HepG2 (cell line): ENCODE results near the gene IGDCC3. TPM values are rescaled to one million over a fixed set of nuclear protein-coding genes. Genes with fewer than 3 reads are reported as not detected.

Experiments used
- ATAC-seq: fragments of 200-7000 bp; cut with Tn5 transposase; 3 replicates; pipeline ENCODE4 v1.9.1; 2020; ENCODE audit warnings: mild to moderate bottlenecking, moderate library complexity
- BruUV-seq: library from RNA; stranded (reverse); fragments of 400-500 nt; replicated peaks from 2 replicates; lab custom pipeline; 2021; lab: Mats Ljungman, UMichigan
- CTCF ChIA-PET: fragments of 300-600 bp; formaldehyde crosslinking; extraction: SDS; loops from one replicate; lab custom pipeline; 2021; ENCODE audit warnings: low total read pairs, inconsistent platforms, low intra/inter-chr PET ratio; lab: Yijun Ruan, JAX
- POLR2A ChIA-PET: fragments of 350-600 bp; sonication (Branson Sonifier 250); formaldehyde crosslinking; loops from one replicate; lab custom pipeline; 2020; ENCODE audit warnings: antibody characterized with exemption, inconsistent platforms; lab: Yijun Ruan, JAX
- DNase-seq: peaks from one replicate; pipeline ENCODE4 v3.0.0-alpha.2; 2015; ENCODE audit warnings: low spot score
- FAIRE-seq: peaks from 3 replicates; lab custom pipeline; 2011; peaks lifted over from hg19 to GRCh38; lab: Jason Lieb, UNC
- H2AFZ ChIP-seq: one replicate; pipeline ENCODE4 v1.6.1; 2011; ENCODE audit warnings: low read length, inconsistent platforms
- H3K27ac ChIP-seq: fragments of 300-600 bp; 3 replicates; pipeline ENCODE4 v1.8.0; 2011; ENCODE audit warnings: mixed run types, mild to moderate bottlenecking, mixed read lengths, low read length, inconsistent platforms; ENCODE audit not compliant: insufficient read depth; ENCODE audit errors: extremely low read length
- H3K27me3 ChIP-seq, 2 experiments: fragments of 200-600 bp in 1 of 2; 2 replicates in 1 of 2; 3 replicates in 1 of 2; pipeline versions ENCODE4 v1.6.0 to v1.8.0; 2011; ENCODE audit warnings: low read length in 2 of 2, mild to moderate bottlenecking in 2 of 2, moderate library complexity in 2 of 2, inconsistent platforms in 1 of 2; ENCODE audit not compliant: insufficient read depth in 2 of 2, control insufficient read depth in 1 of 2
- H3K36me3 ChIP-seq, 2 experiments: fragments of 200-600 bp in 1 of 2; replicated peaks in 1 of 2; 2 replicates in 1 of 2; 3 replicates in 1 of 2; pipeline versions ENCODE4 v1.5.1 to v1.8.0; 2011; ENCODE audit warnings: low read length in 2 of 2, inconsistent platforms in 1 of 2; ENCODE audit not compliant: insufficient read depth in 2 of 2, control insufficient read depth in 1 of 2
- H3K4me1 ChIP-seq: 2 replicates; pipeline ENCODE4 v1.5.1; 2012; ENCODE audit warnings: low read length, inconsistent platforms; ENCODE audit not compliant: insufficient read depth
- H3K4me2 ChIP-seq: 2 replicates; pipeline ENCODE4 v1.6.0; 2011; ENCODE audit warnings: low read depth, low read length, inconsistent platforms
- H3K4me3 ChIP-seq, 3 experiments: fragments of 200-600 bp in 1 of 3; sonication (generic), shearing (Covaris generic) in 1 of 3; replicated peaks in 1 of 3; 2 replicates each; pipeline ENCODE4 v1.5.1; 2011 to 2016; ENCODE audit warnings: low read length in 3 of 3, inconsistent platforms in 2 of 3, low read depth in 2 of 3, mild to moderate bottlenecking in 2 of 3, control low read depth in 1 of 3, mixed read lengths in 1 of 3; ENCODE audit not compliant: insufficient read depth in 1 of 3
- H3K79me2 ChIP-seq: one replicate; pipeline ENCODE4 v1.6.1; 2011; ENCODE audit warnings: low read length, inconsistent platforms; ENCODE audit not compliant: insufficient read depth
- H3K9ac ChIP-seq: 2 replicates; pipeline ENCODE4 v1.6.0; 2011; ENCODE audit warnings: mild to moderate bottlenecking, low read depth, low read length, inconsistent platforms; ENCODE audit not compliant: insufficient read depth
- H3K9me3 ChIP-seq: 2 replicates; pipeline ENCODE4 v1.5.1; 2012; ENCODE audit warnings: mild to moderate bottlenecking, low read length
- H4K20me1 ChIP-seq: 2 replicates; pipeline ENCODE4 v1.6.0; 2011; ENCODE audit warnings: inconsistent platforms, mild to moderate bottlenecking, low read length, moderate library complexity; ENCODE audit not compliant: insufficient read depth
- ATF3 ChIP-seq: sonication (generic); formaldehyde crosslinking; IDR thresholded peaks from 2 replicates; pipeline ENCODE4 v1.4.0; 2020; ENCODE audit warnings: missing genetic modification reagents
- FOXK1 ChIP-seq: sonication (generic); formaldehyde crosslinking; IDR thresholded peaks from 2 replicates; pipeline ENCODE4 v1.4.0; 2020; ENCODE audit warnings: low read depth, missing genetic modification reagents, borderline replicate concordance
- GTF3A ChIP-seq: sonication (generic); formaldehyde crosslinking; conservative IDR thresholded peaks from 2 replicates; pipeline ENCODE4 v1.4.0; 2020; ENCODE audit warnings: mild to moderate bottlenecking, missing genetic modification reagents
- HOMEZ ChIP-seq: IDR thresholded peaks from 2 replicates; pipeline ENCODE4 v1.6.1; 2016; ENCODE audit warnings: low read depth
- JARID2 ChIP-seq: sonication (generic); formaldehyde crosslinking; IDR thresholded peaks from 2 replicates; pipeline ENCODE4 v1.8.1; 2023; ENCODE audit warnings: missing genetic modification reagents, inconsistent platforms; ENCODE audit not compliant: insufficient replicate concordance
- SMAD3 ChIP-seq: sonication (generic); formaldehyde crosslinking; IDR thresholded peaks from 2 replicates; pipeline ENCODE4 v1.4.0; 2020; ENCODE audit warnings: missing genetic modification reagents
- ZFP36L2 ChIP-seq: sonication (generic); formaldehyde crosslinking; IDR thresholded peaks from 2 replicates; pipeline ENCODE4 v1.4.0; 2020; ENCODE audit warnings: missing genetic modification reagents
- ZFP62 ChIP-seq: sonication (generic); formaldehyde crosslinking; IDR thresholded peaks from 2 replicates; pipeline ENCODE4 v1.4.0; 2020; ENCODE audit warnings: missing genetic modification reagents
- ZMYM2 ChIP-seq: sonication (generic); formaldehyde crosslinking; IDR thresholded peaks from 2 replicates; pipeline ENCODE4 v1.8.0; 2022; ENCODE audit warnings: mild to moderate bottlenecking, missing genetic modification reagents
- ZMYM4 ChIP-seq: sonication (generic); formaldehyde crosslinking; IDR thresholded peaks from 2 replicates; pipeline ENCODE4 v1.8.1; 2023; ENCODE audit warnings: mild to moderate bottlenecking, missing genetic modification reagents
- ZNF441 ChIP-seq: sonication (generic); formaldehyde crosslinking; IDR thresholded peaks from 2 replicates; pipeline ENCODE4 v1.7.0; 2021; ENCODE audit warnings: missing genetic modification reagents, borderline replicate concordance
- ZNF616 ChIP-seq: sonication (generic); formaldehyde crosslinking; IDR thresholded peaks from 2 replicates; pipeline ENCODE4 v1.5.0; 2020; ENCODE audit warnings: low read depth, mild to moderate bottlenecking, missing genetic modification reagents
- ZNF704 ChIP-seq: sonication (generic); formaldehyde crosslinking; IDR thresholded peaks from 2 replicates; pipeline ENCODE4 v1.8.1; 2023; ENCODE audit warnings: mild to moderate bottlenecking, inconsistent platforms, moderate library complexity, missing genetic modification reagents, borderline replicate concordance
- WGBS: methylation state at CpG from one replicate; pipeline ENCODE4 v1.1.6; 2017; ENCODE audit warnings: low lambda C conversion rate; 5-methylcytosine and 5-hydroxymethylcytosine counted together
- in situ Hi-C: cut with HindIII; loops from 2 replicates; pipeline ENCODE4 v1.10.0; 2017; ENCODE audit warnings: low pct_unique_long_range_greater_than_20kb; ENCODE audit not compliant: extremely low pct_ligation_motif_present
- intact Hi-C: fragments of 100-400 bp; cut with micrococcal nuclease; formaldehyde crosslinking; loops from one replicate; pipeline ENCODE4 v1.10.0; 2022; ENCODE audit not compliant: unreplicated experiment
- polyA plus RNA-seq, 8 experiments: library from polyadenylated mRNA; depleted of rRNA in 3 of 8; stranded (reverse) in 7 of 8; unstranded in 1 of 8; fragments of >200 nt; fragmentation: Illumina TruSeq in 4 of 8; extraction: Trizol in 4 of 8; gene quantifications; 2 replicates each; pipeline versions ENCODE4 v1.2.1 to v1.2.3, GENCODE V29; 2011 to 2016; ENCODE audit warnings: low read depth in 4 of 8, missing spikeins in 1 of 8, mixed read lengths in 1 of 8; ENCODE audit not compliant: insufficient read depth in 1 of 8
- total RNA-seq, 5 experiments: library from RNA; depleted of rRNA; stranded (reverse); fragments of >200 nt; fragmentation: Illumina TruSeq; extraction: Trizol; gene quantifications; 2 replicates each; pipeline ENCODE4 v1.2.3, GENCODE V29; 2016; ENCODE audit warnings: low read depth in 1 of 5
- TF ChIP-seq, protein P1 (sequence below): IDR thresholded peaks from 2 replicates; pipeline ENCODE4 v1.6.1; 2016

Gene IGDCC3
- total and polyA plus RNA-seq, 2 of the 13 experiments (the other 11 are each of a cell fraction or from before 2014, with no cell fraction given): 30.1 to 51.8 TPM

GRCh38 chr15:65381445-65382145, 3.8 kb upstream of the IGDCC3 start:
- intact Hi-C loops: loop anchor here (10.0 kb wide), 1 partner anchor 197 kb away; the partner anchor contains the start of gene CLPX
- in situ Hi-C loops: loop anchor here (5.0 to 10.0 kb wide), 2 partner anchors 59 to 197 kb away; partner anchors contain the start of gene CLPX
- ATAC-seq: no peak

More at GRCh38 chr15:65381445-65382145, 3.8 kb upstream of the IGDCC3 start:
- H4K20me1 ChIP-seq: no peaks in the 10 kb centered on the region
- no peak overlapping the region for H3K27ac ChIP-seq
- no TSS peak for BruUV-seq
- H3K4me2 ChIP-seq: no peak overlapping the region
- 62% methylated on average over 1 of the region's 1 CpG for WGBS
- no peaks in the 10 kb centered on the region for H3K9me3 ChIP-seq
- H2AFZ ChIP-seq: no peak overlapping the region
- H3K4me1 ChIP-seq: peaks cover 59% of the 10 kb centered on the region
- POLR2A ChIA-PET: no interaction called here
- FAIRE-seq: no peak
- no peak for DNase-seq
- no peaks in the 10 kb centered on the region for H3K36me3 ChIP-seq
- CTCF ChIA-PET: no interaction called here
- no peak overlapping the region for H3K9ac ChIP-seq
- TF ChIP-seq ZNF704 (CRISPR knock-in tag) (no peak), ZMYM4 (CRISPR knock-in tag) (no peak), ZFP36L2 (CRISPR knock-in tag) (no peak), ZMYM2 (no peak), FOXK1 (CRISPR knock-in tag) (no peak), ZNF441 (CRISPR knock-in tag) (no peak), ZFP62 (CRISPR knock-in tag) (no peak), ATF3 (CRISPR knock-in tag) (no peak), SMAD3 (CRISPR knock-in tag) (no peak), JARID2 (no peak), ZNF616 (CRISPR knock-in tag) (no peak), GTF3A (CRISPR knock-in tag) (no peak), HOMEZ (no peak)
- TF ChIP-seq, protein P1, sequence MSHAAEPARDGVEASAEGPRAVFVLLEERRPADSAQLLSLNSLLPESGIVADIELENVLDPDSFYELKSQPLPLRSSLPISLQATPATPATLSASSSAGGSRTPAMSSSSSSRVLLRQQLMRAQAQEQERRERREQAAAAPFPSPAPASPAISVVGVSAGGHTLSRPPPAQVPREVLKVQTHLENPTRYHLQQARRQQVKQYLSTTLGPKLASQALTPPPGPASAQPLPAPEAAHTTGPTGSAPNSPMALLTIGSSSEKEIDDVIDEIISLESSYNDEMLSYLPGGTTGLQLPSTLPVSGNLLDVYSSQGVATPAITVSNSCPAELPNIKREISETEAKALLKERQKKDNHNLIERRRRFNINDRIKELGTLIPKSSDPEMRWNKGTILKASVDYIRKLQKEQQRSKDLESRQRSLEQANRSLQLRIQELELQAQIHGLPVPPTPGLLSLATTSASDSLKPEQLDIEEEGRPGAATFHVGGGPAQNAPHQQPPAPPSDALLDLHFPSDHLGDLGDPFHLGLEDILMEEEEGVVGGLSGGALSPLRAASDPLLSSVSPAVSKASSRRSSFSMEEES: no peak
- H3K79me2 ChIP-seq: peaks cover 6% of the 10 kb centered on the region
- H3K4me3 ChIP-seq: no peak overlapping the region
- no peaks in the 10 kb centered on the region; a peak in 1 of 5 replicates for H3K27me3 ChIP-seq
